Measurements from ENCODE around the gene CASQ1. TPM values are rescaled to one million over a fixed set of nuclear protein-coding genes. Genes with fewer than 3 reads are reported as not detected.

The CASQ1 gene
- total RNA-seq, 6 donors from 2014 or later = 0.17 to 0.91 TPM; not detected in 4

DNA sequence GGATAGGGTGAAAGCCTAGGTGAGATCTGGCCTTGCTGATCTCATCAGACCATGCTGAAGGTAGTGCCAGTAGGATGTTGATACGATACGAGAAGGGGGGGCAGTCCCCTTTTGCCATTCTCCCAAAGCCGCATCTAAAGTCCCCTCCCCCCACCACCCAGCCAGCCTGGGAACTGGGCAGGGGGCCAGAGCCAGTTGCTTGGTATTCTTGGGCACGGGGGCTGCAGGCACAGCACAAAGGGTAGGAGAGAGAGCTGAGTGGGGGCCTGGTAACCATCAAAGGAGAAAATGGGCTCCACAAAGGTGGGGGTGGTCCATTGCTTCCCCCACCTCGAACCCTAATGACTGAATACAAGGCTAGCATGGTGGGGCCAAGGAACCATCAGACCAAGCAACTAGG lies 20.2 kb downstream of the CASQ1 start:
- WGBS, 2 donors = 65 to 73% methylated on average over 5 of the region's 5 CpGs
- DNase-seq (no peak), ATAC-seq (ENCODE audit: low FRiP score in 2 of 2) (no peak)
- no peaks in the 10 kb centered on the region for H3K9me3 ChIP-seq
- H3K27ac ChIP-seq = peak overlapping the region in 2 of 4 donors; percentile 21 to 96
- no peak overlapping the region for H3K4me3 ChIP-seq
- H3K36me3 ChIP-seq = peaks cover 15 to 74% (median 43%) of the 10 kb centered on the region in 4 donors
- TF ChIP-seq, protein P1, sequence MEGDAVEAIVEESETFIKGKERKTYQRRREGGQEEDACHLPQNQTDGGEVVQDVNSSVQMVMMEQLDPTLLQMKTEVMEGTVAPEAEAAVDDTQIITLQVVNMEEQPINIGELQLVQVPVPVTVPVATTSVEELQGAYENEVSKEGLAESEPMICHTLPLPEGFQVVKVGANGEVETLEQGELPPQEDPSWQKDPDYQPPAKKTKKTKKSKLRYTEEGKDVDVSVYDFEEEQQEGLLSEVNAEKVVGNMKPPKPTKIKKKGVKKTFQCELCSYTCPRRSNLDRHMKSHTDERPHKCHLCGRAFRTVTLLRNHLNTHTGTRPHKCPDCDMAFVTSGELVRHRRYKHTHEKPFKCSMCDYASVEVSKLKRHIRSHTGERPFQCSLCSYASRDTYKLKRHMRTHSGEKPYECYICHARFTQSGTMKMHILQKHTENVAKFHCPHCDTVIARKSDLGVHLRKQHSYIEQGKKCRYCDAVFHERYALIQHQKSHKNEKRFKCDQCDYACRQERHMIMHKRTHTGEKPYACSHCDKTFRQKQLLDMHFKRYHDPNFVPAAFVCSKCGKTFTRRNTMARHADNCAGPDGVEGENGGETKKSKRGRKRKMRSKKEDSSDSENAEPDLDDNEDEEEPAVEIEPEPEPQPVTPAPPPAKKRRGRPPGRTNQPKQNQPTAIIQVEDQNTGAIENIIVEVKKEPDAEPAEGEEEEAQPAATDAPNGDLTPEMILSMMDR (IDR thresholded peaks at IDR 0.05) = no peak
- TF ChIP-seq POLR2AphosphoS5 (IDR thresholded peaks at IDR 0.05) (no peak), POLR2A (IDR thresholded peaks at IDR 0.05) (no peak), EP300 (IDR thresholded peaks at IDR 0.05) (no peak)
- no peaks in the 10 kb centered on the region for H3K27me3 ChIP-seq
- peaks cover 44 to 51% (median 50%) of the 10 kb centered on the region in 4 donors for H3K4me1 ChIP-seq

DNA sequence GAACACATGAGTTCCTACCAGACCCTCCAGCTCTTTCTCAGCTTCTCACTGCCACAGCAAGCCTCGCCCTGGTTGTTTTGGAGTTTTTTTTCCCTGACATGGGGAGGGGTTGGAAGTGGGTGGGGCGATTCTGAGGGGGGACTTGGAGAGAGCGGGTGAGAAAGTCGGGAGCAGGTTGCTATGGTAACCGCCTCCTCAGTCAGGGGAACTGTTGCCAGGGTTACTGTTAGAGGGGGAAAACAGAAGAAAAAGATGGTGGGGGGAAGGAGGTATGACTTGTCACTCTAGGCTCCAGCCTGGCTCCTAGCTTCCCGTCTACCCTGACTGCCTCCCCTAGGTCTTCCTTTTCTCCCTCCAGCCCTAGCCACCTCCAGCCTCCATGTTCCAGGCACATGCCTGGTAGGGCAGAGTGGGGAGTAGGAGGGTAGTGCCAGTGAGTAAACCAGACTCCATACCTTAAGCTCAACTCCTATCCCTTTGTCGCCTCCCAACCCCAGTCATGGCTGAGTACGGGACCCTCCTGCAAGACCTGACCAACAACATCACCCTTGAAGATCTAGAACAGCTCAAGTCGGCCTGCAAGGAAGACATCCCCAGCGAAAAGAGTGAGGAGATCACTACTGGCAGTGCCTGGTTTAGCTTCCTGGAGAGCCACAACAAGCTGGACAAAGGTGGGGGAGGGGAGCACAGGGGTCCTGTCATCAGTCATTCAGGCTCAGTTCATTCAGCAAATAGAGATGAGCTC lies 20.8 kb downstream of the CASQ1 start:
- H3K36me3 ChIP-seq = peaks cover 21 to 81% (median 49%) of the 10 kb centered on the region in 4 donors
- 78 to 84% methylated on average over 10 of the region's 10 CpGs for WGBS, 2 donors
- H3K27me3 ChIP-seq = no peaks in the 10 kb centered on the region
- ATAC-seq (ENCODE audit: low FRiP score in 2 of 2) (no peak), DNase-seq (no peak)
- H3K9me3 ChIP-seq = no peaks in the 10 kb centered on the region
- H3K4me1 ChIP-seq = peaks cover 41 to 47% (median 46%) of the 10 kb centered on the region in 4 donors
- peak overlapping the region in 1 of 4 donors; percentile 96 for H3K27ac ChIP-seq
- H3K4me3 ChIP-seq = no peak overlapping the region
- TF ChIP-seq POLR2AphosphoS5 (IDR thresholded peaks at IDR 0.05) (no peak), POLR2A (IDR thresholded peaks at IDR 0.05) (no peak), EP300 (IDR thresholded peaks at IDR 0.05) (no peak)
- TF ChIP-seq, protein P1 (IDR thresholded peaks at IDR 0.05) = no peak

DNA sequence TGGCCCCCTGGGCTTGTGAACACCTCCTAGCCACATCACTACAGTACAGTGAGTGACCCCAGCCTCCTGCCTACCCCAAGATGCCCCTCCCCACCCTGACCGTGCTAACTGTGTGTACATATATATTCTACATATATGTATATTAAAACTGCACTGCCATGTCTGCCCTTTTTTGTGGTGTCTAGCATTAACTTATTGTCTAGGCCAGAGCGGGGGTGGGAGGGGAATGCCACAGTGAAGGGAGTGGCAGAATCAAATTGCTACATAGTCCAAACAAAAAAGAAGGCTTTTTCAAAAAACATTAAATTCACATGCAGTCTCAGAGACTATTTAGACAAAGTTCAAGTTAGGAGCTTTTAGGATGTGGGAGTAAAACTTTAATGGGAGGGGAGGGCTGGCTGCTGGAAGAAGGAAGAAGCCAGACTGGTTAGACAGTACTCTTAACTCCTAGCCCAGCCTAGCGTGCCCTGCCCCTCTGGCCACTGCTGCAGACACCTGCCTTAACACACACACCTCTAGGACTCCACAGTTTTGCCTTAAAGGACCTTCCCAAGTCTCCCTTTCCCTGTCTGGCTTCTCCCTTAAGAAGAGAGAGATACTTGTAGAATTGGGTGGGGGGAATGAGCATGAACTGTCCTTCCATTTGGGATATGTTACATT lies 24.2 kb downstream of the CASQ1 start:
- TF ChIP-seq, protein P1 (IDR thresholded peaks at IDR 0.05) = no peak
- TF ChIP-seq POLR2AphosphoS5 (IDR thresholded peaks at IDR 0.05) (no peak), POLR2A (IDR thresholded peaks at IDR 0.05) (no peak), EP300 (IDR thresholded peaks at IDR 0.05) (no peak)
- no peaks in the 10 kb centered on the region for H3K27me3 ChIP-seq
- ATAC-seq (ENCODE audit: low FRiP score in 2 of 2) = no peak
- 76 to 78% methylated on average over 3 of the region's 3 CpGs for WGBS, 2 donors
- H3K4me1 ChIP-seq = peaks cover 23 to 45% (median 30%) of the 10 kb centered on the region in 4 donors
- no peak overlapping the region for H3K4me3 ChIP-seq
- H3K36me3 ChIP-seq = peaks cover 27 to 94% (median 77%) of the 10 kb centered on the region in 4 donors
- peak overlapping the region in 1 of 4 donors; percentile 23 for H3K27ac ChIP-seq
- DNase-seq = no peak
- no peaks in the 10 kb centered on the region for H3K9me3 ChIP-seq

GRCh38 chr1:160216301-160216700 lies 25.9 kb downstream of the CASQ1 start:
- no peak for TF ChIP-seq EP300 (IDR thresholded peaks at IDR 0.05)
- TF ChIP-seq POLR2A (IDR thresholded peaks at IDR 0.05) = no peak
- TF ChIP-seq, protein P1 (IDR thresholded peaks at IDR 0.05) = no peak
- TF ChIP-seq POLR2AphosphoS5 (IDR thresholded peaks at IDR 0.05) = no peak
- H3K4me3 ChIP-seq = no peak overlapping the region
- ATAC-seq (ENCODE audit: low FRiP score in 2 of 2) (no peak), DNase-seq (no peak)
- H3K4me1 ChIP-seq = peaks cover 11 to 30% (median 17%) of the 10 kb centered on the region in 4 donors
- H3K9me3 ChIP-seq = no peaks in the 10 kb centered on the region
- peak overlapping the region in 1 of 4 donors; percentile 20 for H3K27ac ChIP-seq
- H3K27me3 ChIP-seq = no peaks in the 10 kb centered on the region
- peaks cover 30 to 98% (median 83%) of the 10 kb centered on the region in 4 donors for H3K36me3 ChIP-seq
